CD4-positive, alpha-beta T cell treated with Interleukin-12 subunit alpha and Interleukin-12 subunit beta, for 1 hour (primary cell): ENCODE data around the gene HSPA9.

Experiments
- DNase-seq: peaks from one replicate; pipeline ENCODE4 v3.0.0-alpha.2; 2020

Gene HSPA9

DNA sequence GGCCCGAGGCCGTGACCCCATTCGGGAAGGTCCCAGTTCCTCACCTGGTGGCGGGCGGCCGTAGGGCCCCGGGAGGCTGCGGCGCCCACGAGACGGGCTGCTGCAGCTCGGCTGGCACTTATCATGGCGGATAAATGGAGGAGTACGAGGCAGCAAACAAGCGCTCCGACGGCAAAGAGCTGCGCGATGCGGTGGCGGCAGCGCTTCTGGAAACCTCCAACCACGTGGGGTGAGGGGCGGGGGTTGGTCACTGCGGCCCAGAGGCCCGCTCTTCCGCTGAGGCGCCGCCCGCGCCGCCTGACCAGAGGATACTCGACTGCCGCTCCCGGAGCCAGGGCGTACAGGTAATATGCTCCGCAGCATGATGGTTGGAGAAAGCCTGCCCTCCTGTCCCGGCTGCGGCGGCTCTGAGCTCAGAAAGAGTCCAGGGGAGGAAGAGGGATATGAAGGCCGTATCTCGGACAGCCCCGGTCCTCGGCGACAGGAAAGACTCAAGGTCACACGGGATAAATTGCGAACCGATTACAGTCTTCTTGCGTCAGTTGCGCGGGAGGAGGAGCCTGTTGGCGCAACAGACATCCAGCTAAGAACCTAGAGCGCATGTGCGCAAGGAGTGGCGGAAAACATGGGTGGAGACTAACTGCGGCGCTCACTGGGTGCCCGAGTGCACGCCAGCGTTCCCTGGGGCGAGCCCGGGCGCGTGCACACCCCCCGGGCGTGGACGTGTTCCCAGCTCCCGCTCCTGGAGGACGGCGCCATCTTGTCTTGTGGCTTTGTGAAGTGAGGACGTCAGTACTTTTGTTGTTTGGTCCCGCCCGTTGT is at the start of gene HSPA9:
TSS of gene HSPA9 (minus strand) at position 208 of the 822 bp plus-strand sequence. CDS start at position 125, 83 bp downstream.
- DNase-seq: peak; percentile 98

DNA sequence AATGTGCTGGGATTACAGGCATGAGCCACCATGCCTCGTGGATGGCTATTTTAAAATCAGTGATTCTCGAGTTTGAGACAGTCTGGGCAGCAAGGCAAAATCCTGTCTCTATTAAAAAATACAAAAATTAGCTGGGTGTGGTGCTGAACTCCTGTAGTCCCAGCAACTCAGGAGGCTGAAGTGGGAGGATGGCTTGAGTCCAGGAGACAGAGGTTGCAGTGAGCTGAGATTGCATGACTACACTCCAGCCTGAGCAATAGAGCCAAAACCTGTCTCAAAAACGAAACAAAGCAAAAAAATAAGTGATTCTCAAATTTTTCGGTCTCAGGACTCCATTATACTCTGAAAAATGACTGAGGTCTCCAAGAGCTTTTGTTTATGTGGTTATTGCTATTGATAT is 47.9 kb upstream of the HSPA9 start:
- DNase-seq: no peak

DNA sequence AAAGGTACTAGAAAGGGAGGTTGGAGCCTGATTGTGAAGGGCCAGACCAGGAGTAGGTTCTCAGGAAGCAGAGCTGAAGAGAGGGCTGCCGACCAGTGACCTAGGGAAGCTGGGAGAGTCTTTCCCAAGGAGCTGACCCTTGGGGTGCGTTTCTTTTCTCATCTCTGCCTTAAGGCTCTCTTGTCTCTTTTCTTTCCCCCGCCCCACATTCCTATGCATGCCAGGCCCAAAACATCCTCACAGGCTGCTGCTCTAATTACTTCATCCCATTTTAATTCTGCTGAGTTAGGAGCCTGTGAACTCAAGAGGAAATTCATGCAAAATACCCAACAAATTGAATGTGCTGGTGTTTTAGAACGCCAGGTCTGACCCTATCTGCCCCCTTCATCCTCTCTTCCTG is 46.9 kb upstream of the HSPA9 start:
- DNase-seq: no peak

DNA sequence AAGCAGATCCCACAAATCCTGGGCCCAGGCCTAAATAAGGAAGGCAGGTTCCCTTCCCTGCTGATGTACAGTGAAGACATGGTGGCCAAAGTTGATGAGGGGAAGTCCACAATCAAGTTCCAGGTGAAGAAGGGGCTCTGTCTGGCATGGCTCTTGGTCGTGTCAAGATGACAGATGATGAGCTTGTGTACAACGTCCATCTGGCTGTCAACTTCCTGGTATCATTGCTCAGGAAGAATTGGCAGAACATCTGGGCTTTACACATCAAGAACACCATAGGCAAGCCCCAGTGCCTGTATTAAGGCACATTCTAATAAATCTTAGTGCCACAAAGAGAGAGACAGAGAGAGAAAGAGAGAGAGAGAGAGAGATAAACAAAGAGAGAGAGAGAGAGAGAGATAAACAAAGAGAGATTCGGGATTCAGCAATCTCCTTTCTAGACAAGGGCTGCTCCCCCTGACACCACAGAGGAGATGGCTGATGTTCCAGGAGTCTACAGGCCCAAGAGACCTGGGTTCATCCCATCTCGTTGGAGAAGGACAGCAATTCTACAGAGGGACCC is 45.5 kb upstream of the HSPA9 start:
- no peak for DNase-seq

DNA sequence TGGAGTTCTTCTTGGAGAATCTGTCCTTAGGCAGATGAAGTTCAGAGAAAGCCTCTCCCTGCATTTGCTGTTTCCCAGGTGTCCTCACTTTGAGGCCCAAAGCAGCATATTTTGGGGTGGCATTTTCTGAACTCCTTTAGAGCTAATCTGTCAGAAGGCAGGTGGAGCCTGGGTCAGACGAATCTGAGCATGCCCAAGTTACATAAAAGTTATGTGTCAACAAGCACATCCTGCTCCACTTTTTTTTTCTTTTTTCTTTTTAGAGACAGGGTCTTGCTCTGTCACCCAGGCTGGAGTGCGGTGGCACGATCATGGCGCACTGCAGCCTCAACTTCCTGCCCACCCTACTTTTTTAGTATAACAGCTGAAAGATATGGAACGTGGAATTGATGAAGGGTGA is 41.3 kb upstream of the HSPA9 start:
- no peak for DNase-seq

DNA sequence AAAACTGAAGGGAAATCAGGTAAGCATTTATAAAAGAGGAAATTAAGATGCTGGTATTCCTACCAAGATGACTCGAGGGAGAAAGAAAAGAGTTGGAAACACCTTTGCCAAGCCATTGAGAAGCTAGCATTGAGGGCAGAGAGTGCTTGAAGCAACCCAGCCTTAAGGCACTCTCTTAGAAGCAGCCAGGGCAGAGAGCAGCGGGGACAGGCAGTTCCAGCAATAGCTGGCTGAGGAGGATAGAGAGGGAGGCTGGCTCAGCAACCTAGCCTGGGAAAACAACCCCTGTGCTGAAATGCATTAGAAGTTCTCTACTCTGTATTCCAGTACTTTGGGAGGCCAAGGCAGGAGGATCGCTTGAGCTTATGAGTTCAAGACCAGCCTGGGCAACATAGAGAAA is 40.3 kb upstream of the HSPA9 start:
- DNase-seq: no peak

DNA sequence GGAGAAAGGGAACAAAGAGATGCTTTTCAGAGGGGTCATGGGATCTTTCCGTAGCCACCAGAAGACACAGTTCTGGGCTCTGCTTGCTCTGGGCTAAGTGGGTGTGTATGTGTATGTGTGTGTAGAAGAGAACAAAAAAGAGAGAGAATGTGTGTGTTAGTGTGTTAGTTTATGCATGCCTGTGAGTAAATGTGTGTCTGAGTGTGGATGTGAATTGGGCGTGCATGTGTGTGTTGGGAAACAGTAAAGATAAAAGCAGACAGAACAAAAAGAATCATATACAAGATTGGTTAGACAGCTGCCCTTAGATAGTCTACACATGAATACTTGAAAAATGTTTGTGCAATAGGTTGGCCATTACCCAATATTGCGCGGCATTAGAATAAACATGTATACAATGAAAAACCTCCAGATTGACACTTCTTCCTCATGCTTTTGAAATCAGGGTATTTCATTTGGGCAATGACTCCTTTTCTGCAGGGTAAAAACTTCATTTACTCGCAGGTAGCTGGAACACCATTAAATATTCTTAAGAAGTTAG is 36.5 kb upstream of the HSPA9 start:
- no peak for DNase-seq

DNA sequence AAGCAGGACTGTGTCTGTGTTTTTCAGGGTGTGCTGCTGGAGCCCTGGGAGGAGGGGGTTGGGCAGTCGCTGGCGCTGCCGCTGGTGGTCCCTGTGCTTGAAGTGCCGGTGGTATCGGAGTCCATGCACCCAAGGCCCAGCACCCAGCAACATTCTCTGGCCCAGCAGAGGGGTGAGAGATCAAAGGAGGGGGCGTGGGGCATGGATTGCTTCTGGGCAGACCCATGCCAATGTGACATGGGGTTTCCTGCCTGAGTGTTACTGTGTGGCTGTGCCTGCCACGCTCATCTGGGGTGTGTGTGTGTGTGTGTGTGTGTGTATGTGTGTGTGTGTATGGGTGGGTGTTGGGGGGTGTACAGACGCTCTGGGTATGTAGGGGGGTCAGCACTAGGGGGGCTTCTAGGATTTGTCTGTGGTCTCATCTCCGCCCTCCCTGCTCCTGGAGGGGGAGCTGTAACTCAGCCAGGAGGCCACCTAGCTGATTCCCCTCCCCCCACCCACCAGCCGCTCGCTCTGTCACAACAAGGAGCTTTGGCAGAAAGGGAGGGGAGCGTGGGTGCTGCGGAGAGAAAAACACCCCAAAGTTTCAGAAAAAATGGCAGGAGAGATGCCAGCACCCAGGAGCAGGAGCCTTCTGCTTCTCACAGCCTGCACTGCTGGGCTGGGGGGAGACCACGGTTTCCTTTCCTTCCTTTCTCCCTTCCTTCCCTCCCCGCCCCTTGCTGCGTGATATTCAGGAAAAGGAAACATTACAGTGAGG is 35.9 kb upstream of the HSPA9 start:
- peak; percentile 5 for DNase-seq

DNA sequence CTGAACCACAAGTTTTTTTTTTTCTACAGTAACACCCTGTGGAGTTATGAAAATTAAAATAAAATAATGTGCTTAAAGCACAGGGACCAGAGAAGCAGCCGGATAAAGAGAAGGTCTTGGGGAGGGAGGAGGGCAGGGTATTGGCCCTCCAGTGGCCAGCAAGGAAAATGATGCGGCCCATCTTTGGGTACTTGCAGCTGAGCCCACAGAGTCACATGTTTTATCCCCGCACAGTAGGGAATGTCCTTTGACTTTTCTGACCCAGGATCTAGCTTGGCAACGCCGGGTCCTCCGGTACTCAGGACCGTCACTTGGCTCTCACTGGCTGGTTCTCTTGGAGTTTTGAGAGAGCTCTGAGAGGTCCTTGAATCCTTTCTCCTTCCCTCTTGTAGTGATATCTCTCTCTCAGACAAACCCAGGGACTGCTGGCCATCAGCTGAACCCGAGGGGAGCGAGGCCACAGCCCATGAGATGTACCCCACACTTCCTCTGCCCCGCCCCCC is 35.3 kb upstream of the HSPA9 start:
- DNase-seq: no peak

DNA sequence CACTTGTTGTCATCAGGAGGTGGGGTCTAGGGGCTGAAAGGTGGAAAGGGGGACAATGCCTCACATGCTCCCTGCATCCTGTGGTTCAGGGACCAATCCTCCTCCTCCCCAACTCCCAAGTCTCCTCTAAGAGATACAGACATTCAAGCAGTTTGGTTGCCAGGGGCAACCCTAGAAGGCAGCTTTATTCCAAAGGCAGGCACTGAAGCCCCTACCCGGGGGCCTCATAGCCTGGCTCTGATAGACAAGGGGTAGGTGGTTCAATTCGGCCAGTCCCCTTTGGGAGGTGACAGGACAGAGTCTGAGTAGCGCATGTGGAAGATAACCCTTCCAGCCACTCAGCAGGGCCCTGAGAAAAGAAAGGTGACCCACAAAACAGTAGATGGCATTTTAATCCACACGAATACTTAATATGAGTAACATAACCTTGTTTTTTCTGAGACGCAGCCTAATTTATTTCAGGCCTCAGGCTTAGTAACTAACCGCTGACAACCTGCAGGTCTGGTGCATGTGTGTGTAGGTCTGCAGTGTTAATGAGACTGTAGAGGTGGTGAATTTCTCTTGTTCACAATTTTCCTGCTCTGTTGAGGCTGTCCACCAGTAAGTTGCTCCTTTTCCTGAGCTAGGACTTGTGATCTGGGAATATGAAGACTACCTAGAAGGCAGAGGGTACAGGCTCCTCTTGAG is 31.3 kb upstream of the HSPA9 start:
- DNase-seq: no peak

DNA sequence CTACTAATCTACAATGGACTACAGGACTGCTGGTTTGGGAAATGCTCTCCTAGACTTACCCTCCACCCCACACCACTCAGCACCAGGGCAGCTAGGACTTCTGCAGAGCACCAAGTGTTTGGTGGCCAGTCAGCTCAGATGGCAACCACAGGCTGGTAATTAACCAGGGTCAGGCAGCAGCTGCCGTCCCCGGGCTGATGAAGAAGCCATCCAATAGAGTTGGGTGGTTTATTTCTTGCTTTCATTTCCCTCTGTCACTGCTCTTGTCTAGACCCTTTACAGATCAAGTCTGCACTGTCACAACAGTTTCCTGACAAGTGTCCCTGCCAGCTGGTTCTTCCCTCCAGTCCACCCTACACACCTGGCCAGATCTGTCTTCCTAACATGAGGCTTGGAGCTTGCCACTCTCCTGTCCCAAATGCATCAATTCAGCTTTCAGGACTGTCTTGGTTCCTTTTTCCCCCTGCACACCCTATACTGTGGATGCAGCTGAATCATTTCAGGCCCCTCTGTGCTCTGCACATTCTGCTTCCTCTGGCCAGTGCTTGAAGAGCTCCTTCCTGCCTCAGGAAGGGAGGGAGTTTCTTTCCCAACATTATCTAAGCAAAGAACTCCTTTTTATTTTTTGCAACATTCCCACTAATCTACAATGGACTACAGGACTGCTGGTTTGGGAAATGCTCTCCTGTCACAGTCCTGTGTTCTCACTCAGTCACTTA is 30.2 kb upstream of the HSPA9 start:
- no peak for DNase-seq

DNA sequence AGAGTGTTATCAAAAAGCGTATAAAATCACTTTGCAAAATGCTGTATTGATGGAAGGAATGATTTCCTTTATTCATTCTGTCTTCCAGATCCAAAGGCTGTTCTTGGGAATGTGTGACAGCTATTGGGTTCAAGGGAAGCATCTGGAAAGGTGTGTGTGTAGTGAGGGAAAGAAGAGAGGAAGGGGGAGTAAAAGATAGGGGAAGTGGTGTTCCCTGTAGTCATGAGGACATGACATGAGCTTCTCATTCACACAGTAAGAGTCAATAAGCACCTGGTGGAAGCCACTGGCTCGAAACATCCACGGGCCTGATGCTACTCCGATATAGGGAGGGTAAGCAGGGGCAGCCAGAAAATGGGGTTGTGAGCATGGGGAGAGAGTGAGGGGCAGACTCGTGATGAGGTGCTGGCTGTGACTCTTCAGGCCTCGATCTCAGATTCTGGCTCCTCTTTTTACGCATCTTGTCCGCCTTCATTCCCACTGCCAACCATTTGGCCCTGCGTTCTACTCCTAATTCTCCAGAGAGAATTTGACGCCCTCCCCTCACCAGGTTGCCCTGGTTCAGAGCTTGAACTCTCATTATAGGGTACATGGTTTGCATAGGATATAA is 29.1 kb upstream of the HSPA9 start:
- no peak for DNase-seq

DNA sequence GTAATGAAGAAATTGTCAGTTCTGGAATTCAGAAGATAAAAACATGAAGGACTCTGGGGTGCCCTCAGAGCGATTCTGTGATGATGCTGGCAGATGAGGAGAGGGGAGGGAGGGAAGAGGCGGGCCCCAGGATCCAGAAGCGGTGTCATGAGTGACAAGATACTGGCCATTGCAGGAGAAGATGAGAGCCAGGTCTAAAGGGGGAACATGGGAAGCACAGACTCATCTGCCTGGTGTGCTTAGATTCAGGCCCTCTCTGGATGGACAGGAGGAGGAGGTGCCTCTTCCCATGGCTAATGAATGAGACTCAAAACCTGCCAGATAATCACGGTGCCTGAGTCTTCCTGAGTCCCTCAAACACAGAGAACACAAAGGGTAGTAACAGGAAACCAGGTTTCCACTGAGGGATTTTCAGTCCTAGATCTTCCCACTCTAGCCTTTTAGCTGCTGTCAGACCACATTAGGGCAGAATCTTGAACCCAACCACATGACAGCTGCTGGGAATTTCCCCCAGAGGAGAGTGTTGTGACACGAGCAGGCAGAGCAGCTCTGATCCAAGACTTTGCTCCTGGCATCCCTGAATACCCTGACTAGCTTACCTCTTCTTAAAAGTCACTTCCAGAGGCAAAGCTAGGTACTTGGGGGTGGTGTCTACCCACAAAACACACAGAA is 28.2 kb upstream of the HSPA9 start:
- DNase-seq: no peak

DNA sequence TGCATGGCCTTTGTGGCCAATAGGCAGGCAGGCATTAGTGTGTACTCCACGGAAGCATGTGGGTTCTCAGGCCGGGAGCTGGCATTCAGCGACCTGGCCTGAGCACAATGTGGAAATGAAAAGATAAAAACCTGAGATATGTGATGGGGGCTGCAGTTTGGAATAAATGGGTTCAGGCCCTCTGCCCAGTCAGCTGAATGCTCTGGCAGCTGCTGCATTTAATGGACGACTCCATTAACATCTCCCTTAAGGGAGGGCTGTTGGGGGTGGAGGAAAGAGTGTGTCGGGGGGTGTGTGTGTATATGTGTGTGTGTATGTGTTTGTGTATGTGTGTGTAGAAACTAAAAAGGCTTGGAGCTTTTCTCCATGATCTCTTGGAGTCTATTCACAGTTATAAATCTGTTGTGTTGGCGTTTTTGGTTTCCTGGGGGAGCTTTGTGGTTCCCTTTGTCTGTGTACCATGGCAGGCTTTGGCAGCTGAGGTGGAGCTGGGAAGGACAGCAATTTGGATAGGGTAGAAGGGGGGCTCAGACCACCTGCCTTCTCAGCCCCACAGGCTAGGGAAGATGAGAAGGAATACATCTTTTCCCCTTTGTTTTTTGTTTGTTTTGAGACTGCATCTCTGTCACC is 27.3 kb upstream of the HSPA9 start:
- DNase-seq: no peak

DNA sequence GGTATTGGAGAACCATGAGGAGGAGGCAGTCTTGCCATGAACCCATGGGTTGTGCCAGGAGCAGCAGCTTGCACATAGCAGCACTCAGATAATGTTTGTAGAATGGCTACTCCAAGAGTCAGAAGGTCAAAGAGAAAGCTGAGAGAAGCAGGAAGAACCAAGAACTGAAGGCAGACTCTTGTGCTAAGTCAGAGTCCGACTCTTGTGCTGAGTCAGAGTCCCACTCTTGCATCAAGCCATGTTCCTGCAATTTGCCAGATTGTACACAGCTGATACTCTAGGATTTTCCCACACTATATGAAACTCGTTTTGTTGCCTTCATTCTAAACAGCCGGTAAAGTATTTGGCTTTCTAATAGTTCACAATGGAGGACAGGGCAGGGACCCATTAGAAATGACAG is 26.2 kb upstream of the HSPA9 start:
- no peak for DNase-seq

DNA sequence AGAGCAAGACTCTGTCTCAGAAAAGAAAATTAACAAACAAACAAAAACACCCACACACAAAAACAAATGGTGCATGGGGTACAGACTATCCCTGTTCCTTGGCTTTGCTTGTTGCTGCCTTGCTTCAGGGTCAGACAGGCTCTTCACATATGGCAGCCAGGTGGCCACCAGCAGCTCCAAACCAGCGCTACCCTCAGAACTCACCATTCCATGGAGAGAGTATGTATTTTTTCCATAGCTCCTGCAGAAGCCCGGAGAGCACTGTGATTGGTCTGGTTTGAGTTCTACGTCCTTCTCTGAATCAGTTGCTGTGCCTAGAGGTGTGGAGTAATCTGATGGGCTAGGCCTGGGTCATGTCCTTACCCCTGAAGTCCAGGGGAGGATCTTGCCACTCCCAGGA is 25.2 kb upstream of the HSPA9 start:
- no peak for DNase-seq

DNA sequence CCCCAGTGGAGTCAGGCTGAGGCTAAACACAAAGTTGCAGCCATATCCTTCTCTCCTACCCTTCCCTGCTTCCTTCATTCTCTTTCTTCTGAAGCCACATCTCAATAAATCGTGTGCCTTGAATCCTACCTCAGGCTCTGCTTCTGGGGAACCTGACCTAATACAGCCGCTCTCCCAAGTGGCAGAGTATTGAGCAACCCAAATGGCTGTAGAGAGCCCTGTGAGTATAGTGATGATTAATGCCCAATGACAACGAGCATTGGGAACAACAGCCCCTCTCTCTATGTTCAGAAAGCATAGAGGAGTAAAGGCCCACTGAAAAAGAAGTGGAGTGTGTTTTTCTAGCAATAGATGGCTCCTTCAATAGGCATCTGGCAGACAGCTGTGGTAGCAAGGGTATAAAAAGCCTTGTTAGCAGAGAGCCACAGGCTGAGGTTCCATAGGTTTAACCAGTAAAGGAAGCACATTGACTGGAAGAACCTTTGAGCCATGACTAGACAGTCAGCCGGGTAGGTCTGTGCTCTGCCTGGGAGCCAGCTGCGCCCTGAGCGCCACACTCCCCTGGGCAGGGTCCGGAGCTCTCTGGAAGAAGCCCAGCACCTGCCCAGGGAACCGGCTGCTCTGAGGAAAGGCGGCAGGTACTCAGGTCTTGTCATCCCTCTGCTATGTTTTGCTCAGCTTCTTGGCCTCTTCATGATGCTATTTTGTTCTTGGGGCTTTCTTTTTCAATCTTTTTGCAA is 22.6 kb upstream of the HSPA9 start:
- no peak for DNase-seq

DNA sequence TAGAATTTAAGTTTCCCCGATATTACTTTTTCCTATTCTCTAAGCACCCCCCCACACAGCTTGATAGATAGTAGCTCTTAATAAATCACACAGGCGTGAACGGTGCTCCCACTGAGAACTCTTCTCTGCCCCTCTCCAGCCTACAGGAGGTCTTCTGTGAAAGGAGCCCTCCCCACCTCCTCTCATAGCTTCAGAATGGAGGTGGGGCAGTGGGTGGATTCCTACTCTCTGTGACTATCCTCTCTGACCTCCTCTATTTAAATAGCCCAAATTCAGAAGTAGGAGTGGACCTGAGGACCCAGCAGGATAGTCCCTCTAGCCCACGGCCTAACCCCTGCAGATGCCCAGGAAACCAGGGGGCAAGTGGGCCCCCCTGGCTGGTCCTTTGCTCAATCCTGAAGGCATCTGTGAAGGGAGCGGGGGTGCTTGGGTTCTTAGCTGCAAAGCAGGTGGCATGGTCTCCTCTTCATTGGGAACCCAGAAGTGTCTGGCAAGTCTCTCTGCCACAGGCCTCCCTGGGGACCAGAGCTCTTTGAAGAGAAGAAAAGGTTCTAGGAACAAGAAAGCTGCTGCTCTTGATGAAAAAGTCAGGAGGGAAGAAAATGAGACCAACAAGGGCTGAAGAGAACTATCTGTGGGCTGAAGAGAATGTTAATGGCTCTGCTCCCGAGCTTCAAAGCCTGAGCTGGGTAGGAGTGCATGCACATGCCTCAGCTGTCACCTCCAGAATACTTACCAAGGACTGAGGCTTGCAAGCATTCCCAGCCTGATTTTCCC is 21.1 kb upstream of the HSPA9 start:
- no peak for DNase-seq

DNA sequence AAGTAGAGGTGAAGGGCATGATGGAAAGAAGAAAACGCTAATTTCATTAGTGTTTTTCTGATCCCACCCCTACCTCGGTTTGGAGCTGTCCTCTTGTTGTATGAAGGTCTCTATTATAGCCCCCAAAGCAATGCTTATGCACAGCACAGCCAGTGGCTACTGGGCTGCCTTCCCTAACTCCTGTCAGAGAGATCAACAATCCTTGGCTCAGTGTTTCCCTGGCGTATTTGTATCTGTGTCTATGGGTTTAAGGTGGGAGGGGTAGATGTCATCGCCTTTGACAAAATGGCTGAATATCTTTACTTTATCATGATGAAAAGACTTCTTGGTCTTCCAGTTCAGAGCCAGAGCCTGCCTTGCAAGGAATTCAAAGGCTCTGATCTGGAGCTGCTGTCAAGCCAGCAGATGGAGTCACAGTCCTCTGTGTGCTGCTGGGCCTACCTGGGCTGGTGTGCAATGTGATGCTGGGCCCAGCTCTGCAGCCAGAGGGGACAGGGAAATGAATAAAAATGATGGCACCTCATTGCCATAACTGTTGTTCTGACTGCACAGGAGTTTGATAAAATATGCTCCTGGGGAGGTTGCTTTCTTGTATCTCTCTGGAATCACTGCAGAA is 20.1 kb upstream of the HSPA9 start:
- DNase-seq: no peak
